ENCODE data around the gene CIAPIN1.

Gene CIAPIN1

GRCh38 chr16:57476546-57477410, 29.6 kb upstream of the CIAPIN1 start:
- DNase-seq (ENCODE audit: low spot score) = no peak

- DNase-seq (ENCODE audit: low spot score) = peak; percentile 76
Observed at GRCh38 chr16:57475711-57476339, 28.6 kb upstream of the CIAPIN1 start.

- DNase-seq (ENCODE audit: low spot score) = no peak
Observed at GRCh38 chr16:57474671-57475661, 27.8 kb upstream of the CIAPIN1 start.

GRCh38 chr16:57473906-57474305, 26.7 kb upstream of the CIAPIN1 start:
- DNase-seq (ENCODE audit: low spot score) = no peak

- no peak for DNase-seq (ENCODE audit: low spot score)
Observed at GRCh38 chr16:57473176-57473840, 26.1 kb upstream of the CIAPIN1 start.

- DNase-seq (ENCODE audit: low spot score) = no peak
Observed at GRCh38 chr16:57472665-57473060, 25.5 kb upstream of the CIAPIN1 start.

GRCh38 chr16:57471852-57472664, 24.9 kb upstream of the CIAPIN1 start:
- no peak for DNase-seq (ENCODE audit: low spot score)

- no peak for DNase-seq (ENCODE audit: low spot score)
Observed at GRCh38 chr16:57471209-57471608, 24.0 kb upstream of the CIAPIN1 start.

GRCh38 chr16:57470711-57471110, 23.5 kb upstream of the CIAPIN1 start:
- DNase-seq (ENCODE audit: low spot score) = no peak

GRCh38 chr16:57469917-57470470, 22.8 kb upstream of the CIAPIN1 start:
- DNase-seq (ENCODE audit: low spot score) = no peak

GRCh38 chr16:57469046-57469445, 21.9 kb upstream of the CIAPIN1 start:
- no peak for DNase-seq (ENCODE audit: low spot score)

GRCh38 chr16:57468346-57468745, 21.2 kb upstream of the CIAPIN1 start:
- DNase-seq (ENCODE audit: low spot score) = no peak

- no peak for DNase-seq (ENCODE audit: low spot score)
Observed at GRCh38 chr16:57464523-57464922, 17.3 kb upstream of the CIAPIN1 start.

- no peak for DNase-seq (ENCODE audit: low spot score)
Observed at GRCh38 chr16:57462978-57463362, 15.8 kb upstream of the CIAPIN1 start.

GRCh38 chr16:57462209-57462977, 15.2 kb upstream of the CIAPIN1 start, which contains the start of gene POLR2C:
TSS of gene POLR2C (plus strand) at chr16:57462679. CDS start at chr16:57462725, 46 bp downstream.
- DNase-seq (ENCODE audit: low spot score) = peak; percentile 81

GRCh38 chr16:57452021-57452420, 4.8 kb upstream of the CIAPIN1 start:
- DNase-seq (ENCODE audit: low spot score) = no peak

- DNase-seq (ENCODE audit: low spot score) = peak; percentile 36
Observed at GRCh38 chr16:57446531-57447185, 527 bp downstream of the CIAPIN1 start.

- DNase-seq (ENCODE audit: low spot score) = no peak
Observed at GRCh38 chr16:57445510-57445909, 1.7 kb downstream of the CIAPIN1 start.

GRCh38 chr16:57444711-57445110, 2.5 kb downstream of the CIAPIN1 start:
- no peak for DNase-seq (ENCODE audit: low spot score)
